ENCODE results near the gene SCAI.

DNA sequence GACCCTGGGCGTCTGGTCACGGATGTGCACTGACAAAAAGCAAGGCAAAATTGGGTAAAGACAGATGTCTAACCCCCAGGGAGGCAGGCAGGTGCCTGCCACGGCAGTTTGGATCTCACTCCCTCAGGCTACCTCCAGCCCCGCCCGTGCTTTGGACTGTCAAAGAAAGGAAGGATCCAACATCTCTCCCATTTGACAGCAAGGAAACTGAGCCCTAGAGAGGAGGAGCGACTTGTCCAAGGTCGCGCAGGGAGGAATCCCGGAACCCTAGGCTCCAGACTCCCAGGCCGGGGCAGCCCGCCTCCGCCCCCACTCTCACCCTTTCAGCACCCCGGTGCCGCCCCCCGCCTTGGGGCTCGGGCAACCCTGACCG is 202.8 kb downstream of the SCAI start:
- TF ChIP-seq POLR2A (IDR thresholded peaks at IDR 0.05; ENCODE audit: low read depth, low read length) (no peak), POLR2AphosphoS5 (IDR thresholded peaks at IDR 0.05; ENCODE audit: low read depth, low read length) (no peak)

Data from GM12892 (cell line).